GM18502 (cell line): ENCODE data around the gene TTC14.

Experiments used
- ATAC-seq: cut with Tn5 transposase; IDR thresholded peaks from one replicate; pipeline ENCODE4 v1.9.1; 2021; ENCODE audit warnings: mild to moderate bottlenecking; ENCODE audit not compliant: unreplicated experiment, poor library complexity

TTC14 gene

GRCh38 chr3:180630371-180630770 is 28.4 kb downstream of the TTC14 start:
- ATAC-seq: no peak

GRCh38 chr3:180631317-180631716 is 29.4 kb downstream of the TTC14 start:
- ATAC-seq: no peak

DNA sequence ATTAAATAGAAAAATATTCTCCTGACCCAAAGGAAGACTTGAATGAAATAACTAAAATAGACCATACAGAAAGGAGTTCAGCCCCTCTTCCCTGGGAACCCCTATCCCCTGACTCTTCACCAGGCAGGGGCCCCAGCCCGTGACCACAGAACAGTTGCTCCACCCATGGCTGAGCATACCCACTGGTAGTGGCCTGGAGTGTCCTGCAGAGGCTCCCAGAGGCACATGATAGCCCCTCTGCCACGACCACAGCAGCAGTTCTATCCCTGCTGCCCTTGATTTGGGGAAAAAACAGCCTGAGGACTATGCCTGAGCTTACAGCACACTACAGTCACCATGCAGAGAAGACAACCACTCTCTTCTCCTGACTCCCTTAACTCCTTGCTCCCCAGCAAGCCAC is 31.8 kb downstream of the TTC14 start:
- ATAC-seq: no peak

DNA sequence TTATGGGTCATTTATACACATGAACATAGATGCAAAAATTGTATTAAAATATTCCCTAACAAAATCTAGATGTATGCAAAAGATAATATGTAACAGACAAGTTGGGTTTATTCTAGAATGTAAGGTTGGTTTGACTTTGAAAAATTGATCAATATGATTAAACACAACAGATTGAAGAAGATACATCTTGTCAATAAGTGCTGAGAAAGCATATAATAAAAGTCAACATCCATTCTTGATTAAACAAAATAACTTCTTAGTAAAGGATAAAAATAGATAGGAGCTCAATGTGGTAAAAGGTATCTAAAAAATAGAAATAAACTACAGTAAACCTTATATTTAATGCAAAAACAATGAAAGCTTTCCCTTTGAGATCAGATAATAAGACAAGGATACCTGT is 39.0 kb downstream of the TTC14 start:
- ATAC-seq: no peak

GRCh38 chr3:180646187-180646790 is 44.3 kb downstream of the TTC14 start:
- peak; percentile 67 for ATAC-seq

DNA sequence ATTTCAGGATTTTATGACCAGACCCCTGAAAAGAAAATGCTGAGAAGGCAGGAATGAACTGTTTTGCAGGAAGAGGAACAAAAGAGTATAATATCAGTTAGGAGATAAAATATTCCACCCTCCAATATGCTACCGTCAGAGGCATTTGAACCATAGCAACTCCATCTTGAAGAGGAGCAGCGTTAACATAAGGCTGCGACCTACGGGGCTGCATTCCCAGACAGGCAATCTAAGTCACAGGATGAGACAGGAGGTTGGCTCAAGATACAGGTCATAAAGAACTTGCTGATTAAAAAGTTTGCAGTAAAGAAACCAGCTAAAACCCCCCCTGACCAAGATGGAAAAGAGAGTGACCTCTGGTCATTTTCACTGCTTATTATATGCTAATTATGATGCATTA is 54.4 kb downstream of the TTC14 start:
- ATAC-seq: no peak

DNA sequence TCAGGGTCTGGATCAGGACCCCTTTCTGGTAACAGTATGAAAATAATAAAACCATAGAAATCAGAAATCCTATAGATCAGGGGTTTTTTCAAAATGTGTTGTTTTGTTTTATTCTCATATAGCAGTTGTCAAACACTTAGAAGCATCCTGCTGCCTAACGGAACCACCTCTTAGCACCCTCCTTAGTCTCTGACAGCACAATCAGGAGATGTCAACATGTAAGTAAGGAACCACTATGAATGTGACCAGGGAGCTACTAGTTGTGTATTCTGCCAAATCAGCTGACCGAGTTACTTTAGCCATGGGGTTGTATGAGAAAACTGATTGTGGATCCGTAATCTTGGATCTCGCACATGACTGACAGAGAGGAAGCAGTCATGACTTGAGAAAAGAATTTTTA is 55.1 kb downstream of the TTC14 start:
- no peak for ATAC-seq
